HepG2 (cell line): Measurements from ENCODE around the gene DCST2.
A peak's percentile ranks its signal among the peaks of the same experiment; 100 is the strongest.

ENCODE experiments used
- CBX5 ChIP-seq: sonication (generic); formaldehyde crosslinking; IDR thresholded peaks from 2 replicates; pipeline ENCODE4 v1.4.0; 2020; ENCODE audit warnings: missing genetic modification reagents, borderline replicate concordance
- ESRRA ChIP-seq: sonication (generic); formaldehyde crosslinking; IDR thresholded peaks from 2 replicates; pipeline ENCODE4 v1.5.1; 2020; ENCODE audit warnings: mild to moderate bottlenecking, low read depth, missing genetic modification reagents
- NKX3-1 ChIP-seq: sonication (generic); formaldehyde crosslinking; IDR thresholded peaks from 2 replicates; pipeline ENCODE4 v1.5.0; 2020; ENCODE audit warnings: missing genetic modification reagents
- RARG ChIP-seq: sonication (generic); formaldehyde crosslinking; IDR thresholded peaks from 2 replicates; pipeline ENCODE4 v1.4.0; 2020; ENCODE audit warnings: low read depth, mild to moderate bottlenecking, missing genetic modification reagents
- REXO4 ChIP-seq: sonication (generic); formaldehyde crosslinking; IDR thresholded peaks from 2 replicates; pipeline ENCODE4 v1.8.0; 2022; ENCODE audit warnings: missing genetic modification reagents, mild to moderate bottlenecking, borderline replicate concordance
- TARDBP ChIP-seq: sonication (generic); formaldehyde crosslinking; IDR thresholded peaks from 2 replicates; pipeline ENCODE4 v1.8.0; 2022; ENCODE audit warnings: mild to moderate bottlenecking, missing genetic modification reagents
- ZBTB21 ChIP-seq: sonication (generic); formaldehyde crosslinking; IDR thresholded peaks from 2 replicates; pipeline ENCODE4 v1.4.0; 2020; ENCODE audit warnings: missing genetic modification reagents
- ZNF121 ChIP-seq: sonication (generic); formaldehyde crosslinking; IDR thresholded peaks from 2 replicates; pipeline ENCODE4 v1.5.0; 2020; ENCODE audit warnings: mild to moderate bottlenecking, missing genetic modification reagents
- ZZZ3 ChIP-seq: sonication (generic); formaldehyde crosslinking; IDR thresholded peaks from 2 replicates; pipeline ENCODE4 v1.4.0; 2020; ENCODE audit warnings: missing genetic modification reagents, mild to moderate bottlenecking, borderline replicate concordance
- TF ChIP-seq, protein P1 (sequence below): sonication (generic); formaldehyde crosslinking; IDR thresholded peaks from 2 replicates; pipeline ENCODE4 v1.5.0; 2020; ENCODE audit warnings: mild to moderate bottlenecking, missing genetic modification reagents, moderate library complexity
- TF ChIP-seq, protein P2 (sequence below), 2 experiments: sonication (generic) in 1 of 2; formaldehyde crosslinking in 1 of 2; IDR thresholded peaks; 2 replicates each; pipeline versions ENCODE4 v1.5.1 to v1.6.1; 2011 to 2020; ENCODE audit warnings: borderline replicate concordance in 1 of 2, low read depth in 1 of 2, low read length in 1 of 2, mild to moderate bottlenecking in 1 of 2, missing genetic modification reagents in 1 of 2, moderate library complexity in 1 of 2

DNA sequence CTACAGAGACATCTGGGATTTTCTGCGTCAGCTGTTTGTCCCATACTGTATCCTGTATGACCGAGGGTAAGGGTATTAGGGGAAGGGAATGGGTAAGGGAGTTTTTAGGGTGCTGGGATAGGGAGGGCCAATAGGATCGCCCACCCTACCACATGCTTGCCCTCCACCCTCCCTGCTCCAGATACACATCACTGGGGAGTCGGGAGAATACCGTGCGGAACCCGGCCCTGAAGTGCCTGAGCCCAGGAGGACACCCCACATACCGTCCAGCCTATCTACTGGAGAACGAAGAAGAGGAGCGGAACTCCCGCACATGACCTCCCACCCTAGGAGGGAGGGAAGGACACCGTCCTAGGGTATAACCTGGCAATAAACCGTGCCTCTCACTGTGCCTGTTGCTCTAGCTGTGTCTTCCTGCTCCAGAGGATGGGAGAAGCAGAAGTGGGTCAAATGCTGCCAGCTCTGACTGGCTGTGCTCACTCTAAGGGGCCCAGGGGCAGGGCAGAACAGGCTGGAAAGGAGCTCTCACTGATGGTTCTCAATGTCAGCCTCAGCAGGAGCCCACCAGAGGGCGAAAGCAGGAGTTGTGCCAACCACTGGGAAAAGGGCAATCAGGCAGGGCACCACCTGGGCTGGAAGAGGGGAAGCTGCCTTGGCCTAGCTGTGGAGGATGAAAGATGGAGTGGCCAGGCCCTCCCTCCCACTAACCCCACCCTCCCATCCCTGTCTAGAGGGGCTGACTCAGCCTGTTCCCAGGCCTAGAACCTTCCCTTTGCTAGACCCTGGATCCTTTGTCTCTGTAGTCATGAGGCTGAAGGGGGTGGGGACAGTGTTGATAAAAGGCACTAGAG is 40.6 kb downstream of the DCST2 start:
- TF ChIP-seq ZNF121 (CRISPR knock-in tag) (no peak), NKX3-1 (no peak), ESRRA (CRISPR knock-in tag) (no peak), ZZZ3 (CRISPR knock-in tag) (no peak), TARDBP (CRISPR knock-in tag) (no peak), REXO4 (CRISPR knock-in tag) (no peak), RARG (CRISPR knock-in tag) (no peak), ZBTB21 (CRISPR knock-in tag) (no peak), CBX5 (CRISPR knock-in tag) (no peak)
- TF ChIP-seq, protein P1, sequence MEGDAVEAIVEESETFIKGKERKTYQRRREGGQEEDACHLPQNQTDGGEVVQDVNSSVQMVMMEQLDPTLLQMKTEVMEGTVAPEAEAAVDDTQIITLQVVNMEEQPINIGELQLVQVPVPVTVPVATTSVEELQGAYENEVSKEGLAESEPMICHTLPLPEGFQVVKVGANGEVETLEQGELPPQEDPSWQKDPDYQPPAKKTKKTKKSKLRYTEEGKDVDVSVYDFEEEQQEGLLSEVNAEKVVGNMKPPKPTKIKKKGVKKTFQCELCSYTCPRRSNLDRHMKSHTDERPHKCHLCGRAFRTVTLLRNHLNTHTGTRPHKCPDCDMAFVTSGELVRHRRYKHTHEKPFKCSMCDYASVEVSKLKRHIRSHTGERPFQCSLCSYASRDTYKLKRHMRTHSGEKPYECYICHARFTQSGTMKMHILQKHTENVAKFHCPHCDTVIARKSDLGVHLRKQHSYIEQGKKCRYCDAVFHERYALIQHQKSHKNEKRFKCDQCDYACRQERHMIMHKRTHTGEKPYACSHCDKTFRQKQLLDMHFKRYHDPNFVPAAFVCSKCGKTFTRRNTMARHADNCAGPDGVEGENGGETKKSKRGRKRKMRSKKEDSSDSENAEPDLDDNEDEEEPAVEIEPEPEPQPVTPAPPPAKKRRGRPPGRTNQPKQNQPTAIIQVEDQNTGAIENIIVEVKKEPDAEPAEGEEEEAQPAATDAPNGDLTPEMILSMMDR (CRISPR knock-in tag) = peak; percentile 47
- TF ChIP-seq, protein P2, sequence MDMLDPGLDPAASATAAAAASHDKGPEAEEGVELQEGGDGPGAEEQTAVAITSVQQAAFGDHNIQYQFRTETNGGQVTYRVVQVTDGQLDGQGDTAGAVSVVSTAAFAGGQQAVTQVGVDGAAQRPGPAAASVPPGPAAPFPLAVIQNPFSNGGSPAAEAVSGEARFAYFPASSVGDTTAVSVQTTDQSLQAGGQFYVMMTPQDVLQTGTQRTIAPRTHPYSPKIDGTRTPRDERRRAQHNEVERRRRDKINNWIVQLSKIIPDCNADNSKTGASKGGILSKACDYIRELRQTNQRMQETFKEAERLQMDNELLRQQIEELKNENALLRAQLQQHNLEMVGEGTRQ (IDR thresholded peaks at IDR 0.05; ENCODE audit: low read depth, low read length) = no peak
- TF ChIP-seq, protein P2 (CRISPR knock-in tag; IDR thresholded peaks at IDR 0.05; ENCODE audit: borderline replicate concordance) = no peak
